Measurements from ENCODE around the gene GKN2. TPM values are rescaled to one million over a fixed set of nuclear protein-coding genes. Genes with fewer than 3 reads are reported as not detected.
A peak's percentile ranks its signal among the peaks of the same experiment; 100 is the strongest.

Gene GKN2
- total and polyA plus RNA-seq, 3 experiments from 2014 or later: not detected

DNA sequence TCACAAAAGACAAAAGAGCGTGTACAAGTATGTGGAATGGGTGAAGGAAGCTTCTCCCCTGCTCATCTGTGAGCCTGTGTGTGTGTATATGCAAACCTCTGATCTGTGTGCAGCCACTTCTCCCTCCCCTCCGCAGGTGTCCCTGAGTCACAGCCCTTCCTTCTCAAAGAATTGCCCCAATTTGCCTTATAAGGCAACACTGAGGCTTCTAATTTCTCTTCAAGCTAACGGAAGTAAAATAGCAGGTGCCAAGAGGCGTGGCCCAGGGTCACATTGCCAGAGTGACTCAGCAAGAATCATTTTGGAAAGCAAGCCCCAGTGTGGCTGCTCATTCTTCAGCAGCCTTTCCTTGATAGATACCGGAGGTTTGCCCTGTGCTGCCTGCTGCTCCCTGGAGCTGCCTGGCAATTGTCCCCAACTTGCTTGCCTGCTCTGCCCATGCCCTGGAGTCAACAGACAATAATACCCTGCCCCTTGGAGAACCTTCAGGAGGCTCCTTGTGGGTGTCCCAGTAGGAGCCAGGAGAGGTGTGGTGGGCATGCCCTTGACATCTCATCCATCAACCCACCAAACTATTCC is 44.2 kb downstream of the GKN2 start:
- H3K9me3 Mint-ChIP-seq: no peaks in the 10 kb centered on the region
- H3K27ac ChIP-seq (ENCODE audit: low read depth, low read length): peak overlapping the region; percentile 4

DNA sequence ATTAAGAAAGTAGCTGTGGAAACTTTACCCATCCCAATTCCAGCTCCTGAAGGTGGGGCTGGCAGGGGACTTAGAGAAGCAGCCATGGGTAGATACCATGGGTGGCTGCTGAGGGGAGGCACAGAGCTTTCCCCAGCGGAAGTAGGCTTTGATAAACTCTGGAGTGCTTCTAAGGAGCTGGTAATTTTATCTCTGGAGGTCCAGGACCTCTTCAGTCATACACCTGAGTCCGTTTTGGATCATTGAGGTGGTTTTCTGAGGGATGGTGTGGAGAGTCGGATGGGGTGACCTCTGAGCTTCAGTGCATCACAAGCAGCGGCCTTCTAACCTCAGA is 44.8 kb downstream of the GKN2 start:
- Mint-ChIP-seq H3K4me1 (peaks cover 34 to 39% (median 34%) of the 10 kb centered on the region in 3 donors), H3K27ac (peak overlapping the region; percentile 74 to 98 (median 88)), H3K4me3 (peak overlapping the region in 6 of 7 donors; percentile 32 to 68 (median 54)), H3K9me3 (no peaks in the 10 kb centered on the region), H3K27me3 (no peaks in the 10 kb centered on the region), H3K36me3 (no peaks in the 10 kb centered on the region)
- CTCF ChIA-PET: interaction anchor here (0.8 to 3.9 kb wide), 31 partner anchors 8 to 444 kb away, joined by 3 to 27 read pairs (median 4); partner anchors contain the start of gene FBXO48
- H3K4me1 ChIP-seq (ENCODE audit: insufficient read depth, low read length): peaks cover 47% of the 10 kb centered on the region
- no peak for DNase-seq
- no peak overlapping the region for H3K4me3 ChIP-seq (ENCODE audit: low read length)
- no peaks in the 10 kb centered on the region for H3K27me3 ChIP-seq (ENCODE audit: insufficient read depth, low read length, poor library complexity, severe bottlenecking)
- no peaks in the 10 kb centered on the region for H3K9me3 ChIP-seq (ENCODE audit: low read length)
- peak overlapping the region; percentile 4 for H3K27ac ChIP-seq (ENCODE audit: low read depth, low read length)
- no peaks in the 10 kb centered on the region for H3K36me3 ChIP-seq (ENCODE audit: insufficient read depth, low read length)
- POLR2A ChIA-PET: interaction anchor here (0.5 to 1.9 kb wide), 13 partner anchors 13 to 705 kb away, joined by 3 to 9 read pairs (median 5); partner anchors contain the start of genes APLF, ARHGAP25 and FBXO48

More for the DNA sequence above, 44.2 kb downstream of the GKN2 start:
- peaks cover 53% of the 10 kb centered on the region for H3K4me1 ChIP-seq (ENCODE audit: insufficient read depth, low read length)
- H3K27me3 ChIP-seq (ENCODE audit: insufficient read depth, low read length, poor library complexity, severe bottlenecking): no peaks in the 10 kb centered on the region
- H3K36me3 ChIP-seq (ENCODE audit: insufficient read depth, low read length): no peaks in the 10 kb centered on the region
- no peaks in the 10 kb centered on the region for H3K9me3 ChIP-seq (ENCODE audit: low read length)
- no peaks in the 10 kb centered on the region for H3K27me3 Mint-ChIP-seq
- ChIA-PET POLR2A (interaction anchor here (0.5 to 1.9 kb wide), 11 partner anchors 17 to 609 kb away, joined by 3 to 9 read pairs (median 5); partner anchors contain the start of genes APLF, ARHGAP25 and FBXO48), CTCF (interaction anchor here (0.8 to 3.9 kb wide), 29 partner anchors 9 to 445 kb away, joined by 3 to 27 read pairs (median 4); partner anchors contain the start of gene FBXO48)
- H3K4me3 Mint-ChIP-seq: peak overlapping the region; percentile 2 to 68 (median 51)
- peak overlapping the region; percentile 13 for H3K4me3 ChIP-seq (ENCODE audit: low read length)
- DNase-seq: peak; percentile 72 to 91 (median 77)
- H3K4me1 Mint-ChIP-seq: peaks cover 33 to 39% (median 34%) of the 10 kb centered on the region in 3 donors
- H3K27ac Mint-ChIP-seq: peak overlapping the region; percentile 74 to 98 (median 88)
- H3K36me3 Mint-ChIP-seq: no peaks in the 10 kb centered on the region

- H3K27ac Mint-ChIP-seq: peak overlapping the region in 7 of 8 donors; percentile 74 to 98 (median 89)
- H3K4me1 ChIP-seq (ENCODE audit: insufficient read depth, low read length): peaks cover 42% of the 10 kb centered on the region
- peaks cover 0 to 3% (median 0%) of the 10 kb centered on the region in 3 donors for H3K36me3 Mint-ChIP-seq
- peaks cover 0 to 2% (median 0%) of the 10 kb centered on the region in 5 donors for H3K9me3 Mint-ChIP-seq
- POLR2A ChIA-PET: interaction anchor here (0.6 to 1.9 kb wide), 9 partner anchors 12 to 704 kb away, joined by 3 to 9 read pairs (median 5); partner anchors contain the start of genes APLF, ARHGAP25 and FBXO48
- CTCF ChIA-PET: interaction anchor here (0.9 to 3.9 kb wide), 24 partner anchors 10 to 444 kb away, joined by 3 to 27 read pairs (median 4); partner anchors contain the start of gene FBXO48
- H3K4me3 ChIP-seq (ENCODE audit: low read length): no peak overlapping the region
- H3K9me3 ChIP-seq (ENCODE audit: low read length): no peaks in the 10 kb centered on the region
- H3K27ac ChIP-seq (ENCODE audit: low read depth, low read length): peak overlapping the region; percentile 4
- H3K4me3 Mint-ChIP-seq: peak overlapping the region in 6 of 7 donors; percentile 32 to 68 (median 53)
- peaks cover 34 to 39% (median 37%) of the 10 kb centered on the region in 3 donors for H3K4me1 Mint-ChIP-seq
- H3K27me3 Mint-ChIP-seq: no peaks in the 10 kb centered on the region
- no peaks in the 10 kb centered on the region for H3K27me3 ChIP-seq (ENCODE audit: insufficient read depth, low read length, poor library complexity, severe bottlenecking)
- no peaks in the 10 kb centered on the region for H3K36me3 ChIP-seq (ENCODE audit: insufficient read depth, low read length)
- no peak for DNase-seq
Observed at GRCh38 chr2:68907232-68907919, 45.3 kb downstream of the GKN2 start.

- POLR2A ChIA-PET: no interaction called here
- H3K4me1 Mint-ChIP-seq: peaks cover 34 to 39% (median 37%) of the 10 kb centered on the region in 3 donors
- H3K4me1 ChIP-seq (ENCODE audit: insufficient read depth, low read length): peaks cover 36% of the 10 kb centered on the region
- peak overlapping the region in 1 of 7 donors; percentile 11 for H3K4me3 Mint-ChIP-seq
- H3K9me3 ChIP-seq (ENCODE audit: low read length): no peaks in the 10 kb centered on the region
- H3K4me3 ChIP-seq (ENCODE audit: low read length): no peak overlapping the region
- H3K27ac Mint-ChIP-seq: peak overlapping the region in 7 of 8 donors; percentile 37 to 87 (median 67)
- peaks cover 1 to 6% (median 5%) of the 10 kb centered on the region in 5 donors for H3K9me3 Mint-ChIP-seq
- no peaks in the 10 kb centered on the region for H3K27me3 Mint-ChIP-seq
- no peak overlapping the region for H3K27ac ChIP-seq (ENCODE audit: low read depth, low read length)
- DNase-seq: no peak
- H3K36me3 Mint-ChIP-seq: peaks cover 0 to 10% (median 0%) of the 10 kb centered on the region in 3 donors
- no peaks in the 10 kb centered on the region for H3K36me3 ChIP-seq (ENCODE audit: insufficient read depth, low read length)
- H3K27me3 ChIP-seq (ENCODE audit: insufficient read depth, low read length, poor library complexity, severe bottlenecking): no peaks in the 10 kb centered on the region
- CTCF ChIA-PET: interaction anchor here (0.9 to 3.9 kb wide), 12 partner anchors 19 to 443 kb away, joined by 3 to 27 read pairs (median 7); partner anchors contain the start of gene FBXO48
Observed at GRCh38 chr2:68906716-68907115, 46.0 kb downstream of the GKN2 start.

- H3K27ac Mint-ChIP-seq: peak overlapping the region in 1 of 8 donors; percentile 68
- peaks cover 28 to 37% (median 34%) of the 10 kb centered on the region in 3 donors for H3K4me1 Mint-ChIP-seq
- peaks cover 28% of the 10 kb centered on the region for H3K4me1 ChIP-seq (ENCODE audit: insufficient read depth, low read length)
- H3K36me3 Mint-ChIP-seq: peaks cover 0 to 12% (median 0%) of the 10 kb centered on the region in 3 donors
- peaks cover 3 to 17% (median 12%) of the 10 kb centered on the region in 5 donors for H3K9me3 Mint-ChIP-seq
- no peaks in the 10 kb centered on the region for H3K27me3 ChIP-seq (ENCODE audit: insufficient read depth, low read length, poor library complexity, severe bottlenecking)
- peaks cover 9% of the 10 kb centered on the region for H3K9me3 ChIP-seq (ENCODE audit: low read length)
- POLR2A ChIA-PET: no interaction called here
- no peaks in the 10 kb centered on the region for H3K36me3 ChIP-seq (ENCODE audit: insufficient read depth, low read length)
- no peak overlapping the region for H3K4me3 Mint-ChIP-seq
- CTCF ChIA-PET: no interaction called here
- no peak overlapping the region for H3K27ac ChIP-seq (ENCODE audit: low read depth, low read length)
- no peaks in the 10 kb centered on the region for H3K27me3 Mint-ChIP-seq
- DNase-seq: no peak
- no peak overlapping the region for H3K4me3 ChIP-seq (ENCODE audit: low read length)
Observed at GRCh38 chr2:68905116-68905515, 47.6 kb downstream of the GKN2 start.

DNA sequence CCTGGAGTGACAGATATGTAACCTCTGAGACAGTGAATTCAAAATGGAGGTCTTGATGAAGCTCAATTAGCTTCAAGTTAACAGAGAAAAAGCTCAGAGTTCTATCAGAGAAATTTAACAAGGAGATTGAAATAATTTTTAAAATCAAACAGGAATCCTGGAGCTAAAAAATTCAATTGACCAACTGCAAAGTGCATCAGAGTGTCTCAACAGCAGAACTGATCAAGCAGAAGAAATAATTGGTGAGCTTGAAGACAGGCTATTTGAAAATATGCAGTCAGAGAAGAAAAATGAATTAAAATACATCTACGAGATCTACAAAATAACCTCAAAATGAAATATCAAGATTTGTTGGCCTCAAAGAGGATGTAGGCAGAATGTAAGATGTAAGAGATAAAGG is 51.1 kb downstream of the GKN2 start:
- Mint-ChIP-seq H3K4me1 (peaks cover 0 to 10% (median 2%) of the 10 kb centered on the region in 3 donors), H3K27ac (no peak overlapping the region), H3K4me3 (no peak overlapping the region), H3K36me3 (peaks cover 0 to 12% (median 0%) of the 10 kb centered on the region in 3 donors), H3K9me3 (peaks cover 6 to 20% (median 12%) of the 10 kb centered on the region in 5 donors), H3K27me3 (no peaks in the 10 kb centered on the region)
- Histone ChIP-seq H3K27ac (ENCODE audit: low read depth, low read length) (no peak overlapping the region), H3K4me1 (ENCODE audit: insufficient read depth, low read length) (no peaks in the 10 kb centered on the region), H3K4me3 (ENCODE audit: low read length) (no peak overlapping the region), H3K9me3 (ENCODE audit: low read length) (peaks cover 9% of the 10 kb centered on the region), H3K27me3 (ENCODE audit: insufficient read depth, low read length, poor library complexity, severe bottlenecking) (no peaks in the 10 kb centered on the region), H3K36me3 (ENCODE audit: insufficient read depth, low read length) (no peaks in the 10 kb centered on the region)
- ChIA-PET CTCF (interaction anchor here (1.1 kb wide), 1 partner anchor 11 kb away, joined by 3 read pairs; no protein-coding TSS in a partner anchor), POLR2A (no interaction called here)
- DNase-seq: no peak

DNA sequence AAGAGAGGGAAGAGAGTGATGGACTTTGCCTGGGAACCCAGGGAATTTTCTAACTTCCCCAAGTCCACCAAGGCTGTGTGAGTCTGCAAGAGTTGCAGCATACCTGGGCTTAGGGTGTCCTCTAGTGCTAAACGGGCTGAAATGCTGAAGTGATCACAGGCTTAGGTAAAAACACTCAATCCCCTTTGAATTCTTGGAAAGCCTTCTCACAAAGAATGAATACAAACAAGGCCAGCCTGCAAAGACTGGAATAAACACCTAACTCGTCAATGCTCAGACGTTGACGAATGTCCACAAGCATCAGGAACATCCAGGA is 51.5 kb downstream of the GKN2 start:
- peaks cover 9% of the 10 kb centered on the region for H3K9me3 ChIP-seq (ENCODE audit: low read length)
- no peaks in the 10 kb centered on the region for H3K4me1 ChIP-seq (ENCODE audit: insufficient read depth, low read length)
- no peaks in the 10 kb centered on the region for H3K27me3 Mint-ChIP-seq
- peaks cover 0 to 10% (median 0%) of the 10 kb centered on the region in 3 donors for H3K4me1 Mint-ChIP-seq
- no peak overlapping the region for H3K27ac Mint-ChIP-seq
- H3K4me3 ChIP-seq (ENCODE audit: low read length): no peak overlapping the region
- no peak for DNase-seq
- no peaks in the 10 kb centered on the region for H3K27me3 ChIP-seq (ENCODE audit: insufficient read depth, low read length, poor library complexity, severe bottlenecking)
- no peak overlapping the region for H3K4me3 Mint-ChIP-seq
- H3K36me3 ChIP-seq (ENCODE audit: insufficient read depth, low read length): no peaks in the 10 kb centered on the region
- H3K9me3 Mint-ChIP-seq: peaks cover 6 to 20% (median 12%) of the 10 kb centered on the region in 5 donors
- H3K27ac ChIP-seq (ENCODE audit: low read depth, low read length): no peak overlapping the region
- H3K36me3 Mint-ChIP-seq: peaks cover 0 to 12% (median 0%) of the 10 kb centered on the region in 3 donors
- ChIA-PET POLR2A (no interaction called here), CTCF (interaction anchor here (1.1 kb wide), 1 partner anchor 11 kb away, joined by 3 read pairs; no protein-coding TSS in a partner anchor)

Measured in CD8-positive, alpha-beta memory T cell (primary cell).